ENCODE data around the gene C9orf153. TPM values are rescaled to one million over a fixed set of nuclear protein-coding genes. Genes with fewer than 3 reads are reported as not detected.

C9orf153 gene
- 0.16 and 0.24 TPM in 2 replicates for total RNA-seq

DNA sequence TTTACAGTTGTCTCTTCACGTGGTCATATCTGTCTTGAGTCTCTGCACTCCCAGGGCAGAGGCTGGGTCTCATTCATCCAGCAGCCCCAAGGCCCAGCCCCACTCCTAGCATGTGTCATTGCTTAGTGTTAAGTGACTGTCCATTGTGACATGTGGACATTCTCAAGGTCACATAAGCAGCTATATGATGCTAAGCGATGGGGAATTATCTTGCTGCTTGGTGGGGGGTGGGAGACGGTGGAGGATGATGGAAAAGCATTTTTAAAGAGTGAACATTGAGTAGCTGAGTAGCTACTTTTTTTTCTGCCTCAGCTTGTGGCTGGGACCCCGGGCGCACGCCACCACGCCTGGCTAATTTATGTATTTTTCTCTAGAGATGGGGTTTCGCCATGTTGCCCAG lies at the start of gene C9orf153:
TSS of gene C9orf153 (minus strand) at position 101 of the 400 bp plus-strand sequence. CDS start 30,054 bp downstream, outside the sequence.

DNA sequence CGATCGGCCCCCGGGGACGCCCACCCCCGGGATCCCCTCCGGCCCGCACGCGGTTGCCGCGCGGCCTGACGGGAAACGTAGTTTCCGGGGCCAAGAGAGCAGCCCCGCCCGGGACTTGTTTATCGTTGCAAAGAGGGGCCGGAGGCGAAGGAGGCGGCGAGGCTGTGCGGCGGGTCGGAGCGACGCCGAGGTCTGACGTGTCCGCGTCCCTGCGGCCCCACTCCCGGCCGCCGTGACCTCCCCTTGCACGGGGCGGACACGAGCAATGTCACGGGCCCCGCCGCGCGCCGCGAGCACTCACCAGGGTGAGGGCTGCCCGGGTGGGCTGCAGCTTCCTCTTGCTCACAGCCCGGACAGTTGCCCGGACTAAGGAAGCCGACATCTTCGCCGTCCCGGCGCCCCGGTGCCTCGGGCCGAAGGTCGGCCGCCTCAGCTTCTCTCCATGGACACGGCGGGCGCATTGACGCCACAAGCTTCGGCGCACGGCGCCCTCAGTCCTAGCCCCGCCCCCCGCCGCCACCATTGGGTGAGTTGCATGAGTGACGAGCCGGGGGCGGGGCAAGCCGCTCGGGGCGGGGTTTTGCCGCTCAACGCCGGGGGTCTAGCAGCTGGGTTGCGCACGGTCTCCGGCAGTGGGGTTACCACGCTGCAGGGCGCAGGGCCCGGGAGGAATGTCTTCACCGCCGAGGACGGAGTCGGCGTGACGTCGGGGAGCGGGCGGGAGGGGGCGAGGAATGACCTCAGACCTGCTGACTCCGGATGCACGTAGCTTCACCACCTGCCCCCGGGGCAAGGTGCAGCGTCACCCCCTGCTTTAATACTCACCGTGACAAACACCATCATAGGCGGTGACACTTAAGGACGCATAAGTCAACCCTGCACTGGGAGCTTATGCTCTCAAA lies 22.9 kb upstream of the C9orf153 start, which contains the start of gene ISCA1:
TSS of gene ISCA1 (minus strand) at position 462 of the 902 bp plus-strand sequence. CDS start at position 382, 80 bp downstream.

Small RNA genes within 50 kb of the gene (small RNA-seq; reads per million reads assigned to genes)
- gene AL137849.1 (not detected), gene RN7SKP264 (not detected)

Other genes starting within 250 kb of the C9orf153 start
- 41.5 and 44.4 TPM in 2 replicates for gene GOLM1, start 160.1 kb downstream of the C9orf153 start, total RNA-seq
- gene ISCA1, start 22.9 kb upstream of the C9orf153 start, total RNA-seq = 34.7 and 36.1 TPM in 2 replicates
- gene TUT7, start 94.8 kb upstream of the C9orf153 start, total RNA-seq = 41.4 and 45.9 TPM in 2 replicates